Measurements from ENCODE around the gene GALT.
"Not testable (repeated sequence)": the region's sequence is repeated elsewhere in the genome, so short reads cannot be mapped to it uniquely, and the experiment has no call there.

The GALT gene

GRCh38 chr9:34627716-34628655 lies 18.5 kb upstream of the GALT start:
- DNase-seq = no peak

DNA sequence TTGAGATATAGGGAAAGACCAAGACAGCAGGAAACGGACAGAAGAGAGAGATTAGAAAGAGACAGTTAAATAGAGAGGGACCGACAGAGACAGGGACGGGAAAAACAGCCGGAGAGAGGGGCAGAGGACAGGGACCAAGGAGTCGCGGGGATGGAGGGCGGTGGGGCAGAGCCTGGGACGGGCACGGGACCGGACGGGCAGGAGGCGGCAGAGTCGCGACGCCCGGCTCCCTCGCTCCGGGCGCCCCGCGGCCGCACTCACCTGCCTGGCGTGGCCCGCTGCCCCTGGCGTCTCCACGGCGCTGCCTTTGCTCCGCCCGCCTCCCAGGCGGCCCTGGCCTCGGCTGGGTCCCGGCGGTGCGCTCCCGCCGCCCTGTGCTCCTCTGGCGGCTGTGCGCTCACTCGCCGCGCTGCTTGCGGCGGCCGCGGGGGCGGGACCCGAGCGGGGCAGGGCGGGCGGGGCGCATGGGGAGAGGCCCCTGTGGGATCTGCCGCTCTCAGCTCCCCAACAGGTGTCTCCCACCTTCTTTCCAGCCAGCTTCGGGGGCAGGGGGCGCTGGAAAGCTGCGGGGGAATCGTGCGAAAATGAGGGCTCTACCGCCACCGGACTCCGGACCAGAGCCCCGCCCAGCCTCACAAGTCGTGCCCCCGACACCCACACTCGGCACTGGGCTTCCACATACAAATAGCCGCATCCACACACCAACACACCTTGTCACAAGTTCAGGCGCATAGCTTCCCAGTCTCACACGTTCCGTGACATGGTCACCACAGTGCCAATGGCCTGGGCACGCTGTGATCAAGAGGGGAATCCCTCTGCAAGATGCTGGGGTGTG lies 17.6 kb upstream of the GALT start, which contains the start of gene ARID3C:
TSS of gene ARID3C (minus strand) at position 411 of the 835 bp plus-strand sequence. CDS start 1,052 bp downstream, outside the sequence.
- peak; percentile 53 for DNase-seq

- DNase-seq = no peak
Observed at GRCh38 chr9:34629491-34629808, 17.0 kb upstream of the GALT start.

GRCh38 chr9:34630402-34631154 lies 15.9 kb upstream of the GALT start:
- DNase-seq = no peak

DNA sequence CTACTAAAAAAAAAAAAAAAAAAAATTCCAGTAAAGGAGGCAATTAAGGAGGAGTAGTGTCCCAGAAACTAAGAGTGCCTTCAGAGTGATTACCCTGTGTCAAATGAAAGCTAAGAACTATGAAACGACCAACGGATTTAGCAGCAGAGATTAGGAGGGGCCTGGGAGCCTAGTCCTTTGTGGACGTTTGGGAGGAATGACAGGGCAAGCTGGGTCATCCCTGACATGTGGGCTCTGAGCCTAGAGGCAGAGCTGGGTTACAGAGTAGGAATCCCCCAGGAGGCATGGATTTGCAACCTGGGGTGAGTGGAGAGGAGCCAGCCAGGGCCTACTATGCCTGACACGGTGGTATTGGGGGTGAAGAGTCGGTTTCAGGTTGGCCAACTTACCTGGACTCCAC lies 13.3 kb upstream of the GALT start:
- no peak for DNase-seq

- DNase-seq = peak; percentile 90
Observed at GRCh38 chr9:34633851-34634550, 12.5 kb upstream of the GALT start.

DNA sequence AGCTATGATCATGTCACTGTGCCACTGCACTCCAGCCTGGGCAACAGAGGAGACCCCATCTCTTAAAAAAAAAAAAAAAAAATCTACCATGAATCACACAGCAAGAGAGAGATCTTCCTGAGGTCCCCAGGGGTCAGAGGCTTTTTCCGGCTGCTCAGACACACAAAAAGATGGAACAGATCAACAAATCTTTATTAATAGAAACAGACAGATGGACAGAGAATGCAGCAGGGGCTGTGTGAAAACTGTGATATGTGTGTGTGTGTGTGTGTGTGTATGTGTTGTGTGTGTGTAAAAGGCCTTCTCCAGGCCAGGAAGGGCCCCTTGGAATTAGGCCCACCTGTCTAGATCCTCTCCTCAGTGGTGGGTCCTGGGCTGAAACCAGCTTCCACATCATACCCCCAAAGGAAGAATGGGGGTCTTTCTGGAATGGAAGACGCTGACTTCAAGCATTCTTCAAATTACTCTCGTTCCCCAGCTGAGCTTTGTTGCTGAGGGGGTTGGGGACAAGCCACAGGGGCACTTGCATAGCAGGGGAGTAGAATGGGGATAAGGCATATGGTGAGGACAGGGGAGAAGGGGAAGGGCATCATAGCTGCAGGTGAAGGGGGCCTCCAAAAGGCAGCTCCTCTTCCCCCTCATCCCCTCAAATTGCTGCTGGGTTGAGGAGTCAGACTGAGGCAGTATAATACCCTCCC lies 11.8 kb upstream of the GALT start:
- DNase-seq = no peak

GRCh38 chr9:34635556-34635955 lies 10.9 kb upstream of the GALT start:
- DNase-seq = no peak

DNA sequence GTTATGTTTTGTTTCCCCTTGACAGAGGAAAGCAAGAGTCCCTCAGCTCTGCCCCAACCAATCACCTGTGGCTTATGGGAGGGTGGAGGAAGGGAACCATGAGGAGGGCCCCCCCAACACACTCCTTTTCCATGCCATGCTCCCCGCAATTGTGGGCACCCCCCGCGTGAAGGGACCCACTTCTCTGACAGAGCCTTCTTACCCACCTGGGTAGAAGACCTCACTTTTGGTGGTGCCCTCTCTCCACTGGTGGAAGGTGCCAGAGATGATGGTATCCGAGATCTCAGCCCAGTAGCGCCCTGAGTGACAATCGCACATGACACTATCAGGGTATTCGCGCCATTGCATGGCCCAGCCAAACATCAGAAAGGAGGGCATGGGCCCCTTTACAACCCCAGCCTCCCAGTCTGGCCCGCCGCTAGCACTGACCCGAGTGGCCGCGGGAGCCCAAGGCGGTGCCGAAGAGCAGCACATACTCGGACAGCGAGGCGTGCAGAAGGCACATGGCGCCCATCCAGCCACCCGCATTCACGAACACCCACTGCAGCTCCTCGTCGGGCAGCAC lies 9.6 kb upstream of the GALT start:
- peak; percentile 64 for DNase-seq

DNA sequence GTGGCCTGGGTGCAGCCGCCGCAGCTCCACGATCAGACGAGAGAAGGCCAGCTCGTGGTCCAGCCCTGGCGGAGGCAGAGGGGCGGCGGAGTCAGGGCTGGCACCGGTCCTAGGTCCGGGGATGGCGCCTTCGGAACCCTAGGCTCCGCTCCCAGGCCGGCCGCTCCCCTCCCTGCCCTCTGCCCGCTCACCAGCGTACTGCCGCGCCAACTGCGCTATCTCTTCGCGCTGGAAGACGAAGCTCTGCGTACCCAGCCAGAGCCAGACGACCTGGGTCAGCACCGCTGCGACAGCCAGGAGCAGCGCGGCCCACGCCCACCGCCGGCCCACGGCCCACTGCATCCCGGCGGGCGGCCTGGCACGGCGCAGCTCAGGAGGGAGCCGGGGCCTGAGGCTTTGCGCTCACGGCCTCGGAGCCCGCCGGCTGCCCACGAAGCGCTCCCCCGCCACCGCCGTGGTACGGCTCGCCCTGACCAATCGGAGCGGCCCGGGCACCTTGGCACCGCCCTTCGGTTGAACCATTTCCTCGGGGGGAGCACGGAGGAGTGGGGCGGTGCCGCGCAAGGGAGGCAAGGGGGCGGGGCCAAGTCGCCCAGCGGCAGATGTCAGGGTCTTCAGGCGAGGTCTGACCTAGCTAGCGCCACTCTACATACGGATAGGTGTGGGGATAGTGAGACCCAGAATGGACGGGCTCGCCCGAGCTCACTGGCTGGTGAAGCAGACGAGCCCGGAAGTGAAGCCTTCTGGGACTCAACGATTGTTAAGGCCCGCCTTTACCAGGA lies 8.9 kb upstream of the GALT start, which contains the start of gene SIGMAR1:
TSS of gene SIGMAR1 (minus strand) at position 432 of the 782 bp plus-strand sequence. CDS start at position 342, 90 bp downstream.
- DNase-seq = peak; percentile 96

DNA sequence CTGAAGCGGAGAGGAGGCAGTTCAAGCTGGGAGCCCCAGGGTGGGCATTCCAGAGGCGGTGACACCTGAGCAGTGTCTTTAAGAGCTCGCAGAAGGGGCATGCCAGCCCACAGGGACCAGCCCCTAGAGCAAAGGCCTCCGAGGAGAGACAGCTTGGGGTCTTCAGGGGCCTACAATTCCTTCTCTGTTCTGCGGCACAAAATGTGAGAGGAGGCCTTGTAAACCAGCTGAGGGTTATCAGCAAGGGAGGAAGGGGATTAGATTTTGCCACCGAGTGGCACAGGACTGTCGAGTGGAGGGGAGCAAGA lies 8.4 kb upstream of the GALT start:
- no peak for DNase-seq

DNA sequence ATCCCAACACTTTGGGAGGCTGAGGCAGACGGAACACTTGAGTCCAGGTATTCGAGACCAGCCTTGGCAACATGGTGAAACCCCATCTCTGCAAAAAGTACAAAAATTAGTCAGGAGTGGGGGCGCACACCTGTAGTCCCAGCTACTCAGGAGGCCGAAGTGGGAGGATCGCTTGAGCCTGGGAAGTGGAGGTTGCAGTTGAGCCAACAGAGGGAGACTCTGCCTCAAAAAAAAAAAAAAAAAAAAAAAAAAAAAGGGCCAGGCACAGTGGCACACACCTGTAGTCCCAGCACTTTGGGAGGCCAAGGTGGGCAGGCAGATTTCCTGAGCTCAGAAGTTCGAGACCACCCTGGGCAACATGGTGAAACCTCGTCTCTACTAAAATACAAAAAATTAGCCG lies 7.2 kb upstream of the GALT start:
- DNase-seq = not testable (repeated sequence)

- no peak for DNase-seq
Observed at GRCh38 chr9:34642679-34643078, 3.8 kb upstream of the GALT start.

GRCh38 chr9:34644766-34645314 lies 1.6 kb upstream of the GALT start:
- no peak for DNase-seq

DNA sequence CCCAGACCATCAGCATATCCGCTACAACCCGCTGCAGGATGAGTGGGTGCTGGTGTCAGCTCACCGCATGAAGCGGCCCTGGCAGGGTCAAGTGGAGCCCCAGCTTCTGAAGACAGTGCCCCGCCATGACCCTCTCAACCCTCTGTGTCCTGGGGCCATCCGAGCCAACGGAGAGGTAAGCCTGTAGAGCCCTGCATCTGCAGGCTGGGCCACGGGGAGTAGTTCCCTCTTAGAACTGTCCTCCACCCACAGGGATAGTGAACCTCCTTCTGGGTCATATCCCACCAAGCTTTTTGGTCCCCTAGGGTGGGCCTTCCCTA lies 569 bp downstream of the GALT start:
- DNase-seq = no peak

DNA sequence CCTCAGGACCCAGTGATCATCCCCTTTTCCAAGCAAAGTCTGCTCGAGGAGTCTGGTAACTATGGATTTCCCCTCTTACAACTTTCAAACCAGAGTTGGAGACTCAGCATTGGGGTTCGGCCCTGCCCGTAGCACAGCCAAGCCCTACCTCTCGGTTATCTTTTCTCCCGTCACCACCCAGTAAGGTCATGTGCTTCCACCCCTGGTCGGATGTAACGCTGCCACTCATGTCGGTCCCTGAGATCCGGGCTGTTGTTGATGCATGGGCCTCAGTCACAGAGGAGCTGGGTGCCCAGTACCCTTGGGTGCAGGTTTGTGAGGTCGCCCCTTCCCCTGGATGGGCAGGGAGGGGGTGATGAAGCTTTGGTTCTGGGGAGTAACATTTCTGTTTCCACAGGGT lies 1.2 kb downstream of the GALT start:
- DNase-seq = peak; percentile 77

- no peak for DNase-seq
Observed at GRCh38 chr9:34648673-34649072, 2.2 kb downstream of the GALT start.

GRCh38 chr9:34650816-34651215 lies 4.3 kb downstream of the GALT start:
- no peak for DNase-seq

- no peak for DNase-seq
Observed at GRCh38 chr9:34651321-34651720, 4.8 kb downstream of the GALT start.

- peak; percentile 90 for DNase-seq
Observed at GRCh38 chr9:34651876-34652601, 5.6 kb downstream of the GALT start, which contains the start of gene IL11RA. TSS of gene IL11RA (plus strand) at chr9:34652185. CDS start at chr9:34655218, 3,033 bp downstream.
